Stimulated activated CD8-positive, alpha-beta memory T cell treated with anti-CD3 and anti-CD28 coated beads, Interleukin-4, amount 100 ng/mL, for 1 hour (primary cell): ENCODE measurements around the gene CRACDL.
"Not testable (repeated sequence)": the region's sequence is repeated elsewhere in the genome, so short reads cannot be mapped to it uniquely, and the experiment has no call there.

Source experiments
- DNase-seq, 2 donors: peaks; one replicate each; pipeline ENCODE4 v3.0.0-alpha.2; 2020; ENCODE audit warnings: low read depth in 2 of 2, low spot score in 1 of 2

CRACDL gene

GRCh38 chr2:98753801-98754200 lies 182.2 kb downstream of the CRACDL start:
- no peak for DNase-seq

GRCh38 chr2:98752711-98753110 lies 183.3 kb downstream of the CRACDL start:
- not testable (repeated sequence) for DNase-seq

- no peak for DNase-seq
Measured at GRCh38 chr2:98751748-98752147, 184.3 kb downstream of the CRACDL start.

GRCh38 chr2:98750593-98751282 lies 185.3 kb downstream of the CRACDL start:
- DNase-seq, result no peak

GRCh38 chr2:98749066-98749450 lies 187.0 kb downstream of the CRACDL start:
- no peak for DNase-seq

- DNase-seq, result no peak
Measured at GRCh38 chr2:98748292-98749065, 187.5 kb downstream of the CRACDL start.

- no peak for DNase-seq
Measured at GRCh38 chr2:98747888-98748287, 188.1 kb downstream of the CRACDL start.

- DNase-seq, result no peak
Measured at GRCh38 chr2:98746426-98746825, 189.6 kb downstream of the CRACDL start.

- DNase-seq, result no peak
Measured at GRCh38 chr2:98744595-98744994, 191.4 kb downstream of the CRACDL start.
